SK-N-SH (cell line): ENCODE measurements around the gene TYSND1.

Experiments used
- CTCF ChIP-seq: fragments of 200-600 bp; sonication (generic); IDR thresholded peaks from 2 replicates; pipeline ENCODE4 v1.6.1; 2017; ENCODE audit warnings: antibody characterized with exemption, mild to moderate bottlenecking, moderate library complexity
- ELF1 ChIP-seq: IDR thresholded peaks from 2 replicates; pipeline ENCODE4 v1.4.0; 2012
- EP300 ChIP-seq, 2 experiments: IDR thresholded peaks; 2 replicates each; pipeline versions ENCODE4 v1.4.0 to v1.6.1; 2012; ENCODE audit warnings: borderline replicate concordance in 1 of 2, low read depth in 1 of 2, low read length in 1 of 2
- JUND ChIP-seq: IDR thresholded peaks from 2 replicates; pipeline ENCODE4 v1.4.0; 2012
- MAX ChIP-seq: IDR thresholded peaks from 2 replicates; pipeline ENCODE4 v1.4.0; 2012; ENCODE audit warnings: low read depth
- MXI1 ChIP-seq: IDR thresholded peaks from 2 replicates; pipeline ENCODE4 v1.6.1; 2012; ENCODE audit warnings: mild to moderate bottlenecking, low read depth, low read length, improper control_type of control experiment
- POLR2AphosphoS5 ChIP-seq: IDR thresholded peaks from 2 replicates; pipeline ENCODE4 v1.6.1; 2012; ENCODE audit warnings: low read depth, low read length
- SMC3 ChIP-seq: IDR thresholded peaks from 2 replicates; pipeline ENCODE4 v1.6.1; 2012; ENCODE audit warnings: low read depth, low read length, improper control_type of control experiment

- TF ChIP-seq CTCF (no peak), EP300 (IDR thresholded peaks at IDR 0.05; ENCODE audit: borderline replicate concordance in 1 of 2, low read depth in 1 of 2, low read length in 1 of 2) (no peak), POLR2AphosphoS5 (no peak), JUND (no peak), MXI1 (no peak), MAX (no peak), ELF1 (no peak), SMC3 (no peak)
These were observed 16.9 kb upstream of the TYSND1 start for GRCh38 chr10:70163448-70163847.
